ENCODE data around the gene MAN1A2.

The MAN1A2 gene

DNA sequence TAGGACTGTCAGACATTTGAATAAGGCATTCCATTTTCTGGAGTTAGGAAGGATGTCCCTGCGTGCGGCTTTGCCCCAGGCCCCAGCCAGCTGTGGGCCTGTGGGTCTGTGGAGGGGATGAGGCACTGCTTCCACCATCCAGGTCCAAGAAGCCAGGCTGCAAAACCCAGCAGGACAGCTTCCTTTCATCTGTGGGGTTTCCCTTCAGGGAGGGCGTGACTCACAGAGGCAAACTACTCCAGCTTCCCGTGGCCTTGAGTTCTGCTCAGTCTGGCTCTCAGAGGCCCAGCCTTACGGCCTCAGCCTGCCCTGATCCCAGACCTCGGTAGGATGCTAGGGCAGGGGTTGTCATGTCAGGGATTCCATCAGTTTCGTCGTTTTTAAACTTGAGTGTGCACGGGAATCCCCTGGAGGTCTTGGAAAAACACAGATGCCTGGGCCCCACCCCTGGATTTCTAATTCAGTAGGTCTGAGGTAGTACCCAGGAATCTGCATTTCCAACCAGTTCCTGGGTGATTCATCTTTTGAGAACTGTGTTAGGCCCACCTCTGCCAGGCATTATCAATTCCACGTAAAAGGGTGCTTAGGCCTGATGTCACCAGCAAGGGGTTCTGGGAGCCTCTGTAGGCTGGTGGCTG is 206.3 kb downstream of the MAN1A2 start:
- no peak for DNase-seq (ENCODE audit: low read depth in 3 of 3, low spot score in 1 of 3)

DNA sequence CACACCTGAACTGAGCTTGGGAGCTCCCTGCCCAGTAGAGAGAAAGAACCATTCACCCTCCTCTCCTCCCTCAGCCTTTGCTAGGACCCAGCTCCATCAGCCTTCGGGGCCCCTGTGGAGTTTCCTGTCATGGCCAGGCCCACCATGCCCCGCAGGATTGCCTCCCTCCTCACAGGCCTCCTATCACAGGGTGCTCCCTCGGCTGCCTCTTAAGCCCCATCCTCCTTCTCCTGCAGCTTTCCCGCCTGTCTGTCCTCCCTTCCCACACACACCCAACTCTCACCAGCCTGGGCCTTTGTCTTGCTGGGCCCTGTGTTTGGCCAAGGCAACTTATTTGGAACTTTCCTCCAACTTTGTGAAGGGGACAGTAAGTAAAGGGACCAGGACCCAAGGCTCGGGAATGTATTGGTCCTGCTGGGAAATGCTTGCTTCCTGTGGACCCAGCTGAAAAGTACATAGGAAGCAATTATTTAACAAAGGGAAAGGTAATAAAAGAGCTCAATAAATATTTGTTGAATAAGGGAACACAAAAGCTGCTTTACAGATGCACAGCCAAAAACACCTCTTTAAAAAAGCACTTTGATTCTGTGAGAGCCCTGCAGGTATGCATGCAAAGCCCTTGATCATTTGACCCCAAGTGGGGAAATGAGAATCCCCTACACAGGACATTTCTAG is 207.0 kb downstream of the MAN1A2 start:
- no peak for DNase-seq (ENCODE audit: low read depth in 3 of 3, low spot score in 1 of 3)

DNA sequence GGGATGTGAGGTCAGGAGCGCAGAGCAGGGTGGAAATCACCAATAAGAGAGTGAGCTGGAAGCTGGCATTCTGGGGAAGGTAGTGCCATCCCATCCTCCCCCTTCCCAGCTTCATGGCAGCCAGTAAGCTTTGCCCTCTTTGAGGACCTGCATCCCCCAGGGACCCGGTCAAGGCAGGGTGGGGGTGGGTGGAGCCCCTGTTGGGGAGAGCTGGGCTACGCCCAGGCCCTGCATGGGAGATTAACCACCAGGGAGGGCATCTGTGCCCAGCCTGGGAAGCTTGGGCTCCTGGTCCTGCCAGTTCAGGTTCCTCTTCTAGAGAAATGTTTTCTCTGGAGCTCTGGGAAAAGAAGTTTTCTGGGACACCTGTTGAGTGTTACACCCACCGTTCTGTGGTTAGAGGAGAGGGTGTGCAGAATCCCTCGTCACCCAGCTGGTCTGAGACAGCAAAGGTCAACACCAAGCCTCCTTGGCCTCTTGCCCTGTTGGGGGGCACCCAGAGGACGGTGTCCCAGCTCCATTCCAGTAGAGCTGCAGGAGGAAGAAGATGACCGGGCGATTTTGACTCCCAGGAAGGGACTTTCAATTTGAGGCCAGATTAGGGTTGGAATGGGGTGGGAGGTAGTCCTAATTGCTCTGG is 208.5 kb downstream of the MAN1A2 start:
- DNase-seq (ENCODE audit: low read depth in 3 of 3, low spot score in 1 of 3), result no peak

DNA sequence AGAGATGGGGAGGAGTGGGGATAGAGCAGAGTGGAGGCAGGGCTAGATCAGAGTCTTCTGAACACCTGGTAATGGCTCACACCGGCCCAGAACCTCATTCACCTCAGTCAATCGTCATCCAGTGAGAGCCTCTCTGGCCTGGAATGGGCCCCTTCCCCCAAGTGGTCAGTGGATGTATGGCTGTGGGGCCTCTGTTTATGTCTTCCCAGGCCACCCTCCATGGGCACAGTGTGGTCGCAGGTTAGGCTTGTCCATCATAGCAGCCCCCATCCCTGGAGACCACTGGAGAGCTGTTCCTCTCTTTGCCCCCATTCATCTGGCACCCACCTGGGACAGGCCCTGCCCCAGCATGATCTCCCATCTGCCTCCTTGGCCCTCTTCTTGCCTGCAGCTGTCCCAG is 209.0 kb downstream of the MAN1A2 start:
- no peak for DNase-seq (ENCODE audit: low read depth in 3 of 3, low spot score in 1 of 3)

- DNase-seq (ENCODE audit: low read depth in 3 of 3, low spot score in 1 of 3), result no peak
These were observed 210.1 kb downstream of the MAN1A2 start for GRCh38 chr1:117577191-117577885.

DNA sequence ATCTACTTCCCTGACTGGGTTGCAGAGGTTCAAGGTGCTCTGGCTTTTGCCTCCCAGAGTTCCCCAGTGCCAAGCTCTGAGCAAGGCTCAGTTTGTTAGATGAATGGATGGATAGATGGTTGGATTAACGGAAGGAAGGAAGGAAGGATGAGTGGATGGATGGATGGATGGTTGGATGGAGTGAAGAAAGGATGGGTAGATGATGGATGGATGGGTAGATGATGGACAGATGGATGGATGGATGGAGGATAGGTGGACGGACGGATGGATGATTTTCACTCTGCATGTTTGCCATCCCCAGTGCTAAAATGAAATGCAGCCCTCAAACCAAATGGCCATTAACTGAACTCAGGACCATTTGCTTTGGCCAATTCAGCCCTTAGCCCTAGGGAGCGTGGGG is 211.2 kb downstream of the MAN1A2 start:
- no peak for DNase-seq (ENCODE audit: low read depth in 3 of 3, low spot score in 1 of 3)
